ENCODE results near the gene AS3MT.

- TF ChIP-seq CTCF (IDR thresholded peaks at IDR 0.05) (no peak), POLR2A (IDR thresholded peaks at IDR 0.05) (no peak)
Observed at GRCh38 chr10:102949916-102950315, 80.6 kb downstream of the AS3MT start.

All from uterus (tissue), 2 donors.